ENCODE measurements around the gene IRF1.

DNA sequence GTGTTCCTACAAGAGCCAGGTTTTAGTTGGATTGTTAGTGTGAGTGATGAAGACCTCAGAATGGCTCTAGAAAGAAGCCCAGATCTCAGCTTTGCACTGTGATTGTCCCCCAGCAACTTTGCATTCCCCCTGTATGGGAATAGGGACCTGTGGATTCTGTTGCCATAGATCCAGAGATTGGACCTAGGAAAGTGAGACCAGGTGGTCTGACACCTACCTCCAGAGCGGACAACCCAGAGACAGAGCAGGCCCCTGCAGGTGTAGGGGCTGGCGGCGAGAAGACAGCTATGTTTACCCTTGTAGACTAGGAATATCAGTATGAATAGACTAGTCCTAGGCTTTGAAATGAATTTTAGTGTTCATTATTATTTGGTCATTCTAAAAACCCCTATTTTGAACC is 53.6 kb downstream of the IRF1 start:
- TF ChIP-seq, protein P1, sequence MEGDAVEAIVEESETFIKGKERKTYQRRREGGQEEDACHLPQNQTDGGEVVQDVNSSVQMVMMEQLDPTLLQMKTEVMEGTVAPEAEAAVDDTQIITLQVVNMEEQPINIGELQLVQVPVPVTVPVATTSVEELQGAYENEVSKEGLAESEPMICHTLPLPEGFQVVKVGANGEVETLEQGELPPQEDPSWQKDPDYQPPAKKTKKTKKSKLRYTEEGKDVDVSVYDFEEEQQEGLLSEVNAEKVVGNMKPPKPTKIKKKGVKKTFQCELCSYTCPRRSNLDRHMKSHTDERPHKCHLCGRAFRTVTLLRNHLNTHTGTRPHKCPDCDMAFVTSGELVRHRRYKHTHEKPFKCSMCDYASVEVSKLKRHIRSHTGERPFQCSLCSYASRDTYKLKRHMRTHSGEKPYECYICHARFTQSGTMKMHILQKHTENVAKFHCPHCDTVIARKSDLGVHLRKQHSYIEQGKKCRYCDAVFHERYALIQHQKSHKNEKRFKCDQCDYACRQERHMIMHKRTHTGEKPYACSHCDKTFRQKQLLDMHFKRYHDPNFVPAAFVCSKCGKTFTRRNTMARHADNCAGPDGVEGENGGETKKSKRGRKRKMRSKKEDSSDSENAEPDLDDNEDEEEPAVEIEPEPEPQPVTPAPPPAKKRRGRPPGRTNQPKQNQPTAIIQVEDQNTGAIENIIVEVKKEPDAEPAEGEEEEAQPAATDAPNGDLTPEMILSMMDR (IDR thresholded peaks at IDR 0.05 in 4 of 5, conservative IDR thresholded peaks at IDR 0.05 in 1 of 5), result no peak
- no peak for TF ChIP-seq POLR2A (IDR thresholded peaks at IDR 0.05)

All from gastrocnemius medialis (tissue), 4 donors.